SK-N-SH (cell line): ENCODE results near the gene FRAS1. TPM values are rescaled to one million over a fixed set of nuclear protein-coding genes. Genes with fewer than 3 reads are reported as not detected.

ENCODE experiments used
- CTCF ChIA-PET: fragments of 300-600, 350-600 bp; formaldehyde crosslinking; extraction: SDS; loops from one replicate; lab custom pipeline; 2021; lab: Yijun Ruan, JAX
- POLR2A ChIA-PET: fragments of 350-600 bp; sonication (Branson Sonifier 250); formaldehyde crosslinking; extraction: SDS; loops from one replicate; lab custom pipeline; 2020; ENCODE audit warnings: antibody characterized with exemption, inconsistent platforms; lab: Yijun Ruan, JAX
- DNase-seq: peaks from one replicate; pipeline ENCODE4 v3.0.0; 2012
- H2AFZ ChIP-seq: fragments of 200-600 bp; sonication (generic); 2 replicates; pipeline ENCODE4 v1.8.1; 2016; ENCODE audit warnings: antibody characterized with exemption, mild to moderate bottlenecking, low read depth
- H3F3A ChIP-seq: fragments of 200-600 bp; sonication (generic); replicated peaks from 2 replicates; pipeline ENCODE3; 2016; ENCODE audit warnings: antibody characterized with exemption, mild to moderate bottlenecking; ENCODE audit not compliant: insufficient read depth
- H3K27ac ChIP-seq, 2 experiments: fragments of 200-500 bp in 1 of 2; fragments of 200-600 bp in 1 of 2; sonication (Bioruptor generic) in 1 of 2; sonication (generic), shearing (Covaris generic) in 1 of 2; 2 replicates each; pipeline versions ENCODE4 v1.5.1 to v1.6.1; 2014 to 2016; ENCODE audit warnings: low read depth in 2 of 2, inconsistent platforms in 1 of 2, low read length in 1 of 2, mild to moderate bottlenecking in 1 of 2, mixed read lengths in 1 of 2
- H3K27me3 ChIP-seq: fragments of 200-600 bp; sonication (generic), shearing (Covaris generic); 2 replicates; pipeline ENCODE4 v1.6.1; 2016; ENCODE audit warnings: mixed run types; ENCODE audit not compliant: insufficient read depth
- H3K36me3 ChIP-seq, 2 experiments: fragments of 200-500 bp in 1 of 2; fragments of 200-600 bp in 1 of 2; sonication (Bioruptor generic) in 1 of 2; sonication (generic) in 1 of 2; replicated peaks in 1 of 2; 2 replicates each; pipeline versions ENCODE3 to v1.5.1; 2014 to 2016; ENCODE audit warnings: low read length in 1 of 2, mild to moderate bottlenecking in 1 of 2; ENCODE audit not compliant: insufficient read depth in 2 of 2, control insufficient read depth in 1 of 2
- H3K4me1 ChIP-seq, 2 experiments: fragments of 200-500 bp in 1 of 2; fragments of 200-600 bp in 1 of 2; sonication (Bioruptor generic) in 1 of 2; sonication (generic), shearing (Covaris generic) in 1 of 2; 2 replicates each; pipeline versions ENCODE4 v1.5.1 to v1.6.1; 2014 to 2016; ENCODE audit warnings: low read depth in 1 of 2, low read length in 1 of 2, mixed run types in 1 of 2; ENCODE audit not compliant: insufficient read depth in 2 of 2, control insufficient read depth in 1 of 2
- H3K4me2 ChIP-seq: fragments of 200-600 bp; sonication (generic), shearing (Covaris generic); 2 replicates; pipeline ENCODE4 v1.6.1; 2017; ENCODE audit warnings: mixed run types
- H3K4me3 ChIP-seq, 2 experiments: fragments of 200-500 bp in 1 of 2; fragments of 200-600 bp in 1 of 2; sonication (Bioruptor generic) in 1 of 2; sonication (generic), shearing (Covaris generic) in 1 of 2; 2 replicates each; pipeline versions ENCODE4 v1.5.1 to v1.8.1; 2014 to 2016; ENCODE audit warnings: low read depth in 2 of 2, inconsistent platforms in 1 of 2, low read length in 1 of 2, mild to moderate bottlenecking in 1 of 2, mixed read lengths in 1 of 2, moderate library complexity in 1 of 2
- H3K79me2 ChIP-seq: fragments of 200-600 bp; sonication (generic); 2 replicates; pipeline ENCODE4 v1.8.1; 2017; ENCODE audit warnings: mild to moderate bottlenecking; ENCODE audit not compliant: insufficient read depth
- H3K9ac ChIP-seq: fragments of 200-600 bp; sonication (generic); 2 replicates; pipeline ENCODE4 v1.6.1; 2017; ENCODE audit warnings: mixed run types
- H3K9me2 ChIP-seq: fragments of 200-600 bp; sonication (generic); 2 replicates; pipeline ENCODE4 v1.6.1; 2017; ENCODE audit warnings: mixed run types
- H3K9me3 ChIP-seq: fragments of 200-600 bp; sonication (generic); 2 replicates; pipeline ENCODE4 v1.6.1; 2017; ENCODE audit warnings: mixed run types, mild to moderate bottlenecking, moderate library complexity
- H4K20me1 ChIP-seq: fragments of 200-600 bp; sonication (generic); 2 replicates; pipeline ENCODE4 v1.6.1; 2017; ENCODE audit warnings: mild to moderate bottlenecking, mixed run types; ENCODE audit not compliant: insufficient read depth
- EP300 ChIP-seq, 2 experiments: IDR thresholded peaks; 2 replicates each; pipeline versions ENCODE4 v1.4.0 to v1.6.1; 2012; ENCODE audit warnings: borderline replicate concordance in 1 of 2, low read depth in 1 of 2, low read length in 1 of 2
- EZH2phosphoT487 ChIP-seq: fragments of 200-600 bp; sonication (generic); IDR thresholded peaks from 2 replicates; pipeline ENCODE4 v1.6.1; 2017; ENCODE audit warnings: low read depth, mixed run types, mild to moderate bottlenecking, antibody characterized with exemption, moderate library complexity, borderline replicate concordance
- FOSL2 ChIP-seq: IDR thresholded peaks from 2 replicates; pipeline ENCODE4 v1.4.0; 2012; ENCODE audit warnings: low read depth, mild to moderate bottlenecking, moderate library complexity, borderline replicate concordance
- FOXM1 ChIP-seq: IDR thresholded peaks from 2 replicates; pipeline ENCODE4 v1.4.0; 2012; ENCODE audit warnings: low read depth, mild to moderate bottlenecking
- JUND ChIP-seq: IDR thresholded peaks from 2 replicates; pipeline ENCODE4 v1.4.0; 2012
- MEF2A ChIP-seq: IDR thresholded peaks from 2 replicates; pipeline ENCODE4 v1.4.0; 2012; ENCODE audit warnings: low read depth, borderline replicate concordance
- NRF1 ChIP-seq: IDR thresholded peaks from 2 replicates; pipeline ENCODE4 v1.6.1; 2012; ENCODE audit warnings: low read depth, mild to moderate bottlenecking, low read length
- RFX5 ChIP-seq: IDR thresholded peaks from 2 replicates; pipeline ENCODE4 v1.6.1; 2012; ENCODE audit warnings: mild to moderate bottlenecking, improper control_type of control experiment, low read length
- SMC3 ChIP-seq: IDR thresholded peaks from 2 replicates; pipeline ENCODE4 v1.6.1; 2012; ENCODE audit warnings: low read depth, low read length, improper control_type of control experiment
- TAF1 ChIP-seq: IDR thresholded peaks from 2 replicates; pipeline ENCODE4 v1.6.1; 2012; ENCODE audit warnings: low read depth, mild to moderate bottlenecking, low read length, moderate library complexity, borderline replicate concordance
- YY1 ChIP-seq: IDR thresholded peaks from 2 replicates; pipeline ENCODE4 v1.4.0; 2012; ENCODE audit warnings: low read depth, mild to moderate bottlenecking
- WGBS: methylation state at CpG from one replicate; pipeline ENCODE4 v1.1.6; 2017; ENCODE audit warnings: low lambda C conversion rate; 5-methylcytosine and 5-hydroxymethylcytosine counted together
- polyA plus RNA-seq, 3 experiments: library from polyadenylated mRNA; depleted of rRNA; stranded (reverse); fragments of >200 nt; gene quantifications; 2 replicates each; pipeline ENCODE4 v1.2.3, GENCODE V29; 2012
- TF ChIP-seq, protein P1 (sequence below): IDR thresholded peaks from 2 replicates; pipeline ENCODE4 v1.6.1; 2012; ENCODE audit warnings: mild to moderate bottlenecking, low read depth, low read length, moderate library complexity
- TF ChIP-seq, protein P2 (sequence below): IDR thresholded peaks from 2 replicates; pipeline ENCODE4 v1.4.0; 2012; ENCODE audit warnings: low read depth, borderline replicate concordance
- TF ChIP-seq, protein P3 (sequence below): fragments of 150-350 bp; IDR thresholded peaks from 2 replicates; pipeline ENCODE4 v1.6.1; 2017; ENCODE audit warnings: antibody characterized with exemption, low read length, low read depth, borderline replicate concordance

Gene FRAS1
- polyA plus RNA-seq, 1 of the 3 experiments (the other 2 are of a cell fraction), result 8.3 TPM

DNA sequence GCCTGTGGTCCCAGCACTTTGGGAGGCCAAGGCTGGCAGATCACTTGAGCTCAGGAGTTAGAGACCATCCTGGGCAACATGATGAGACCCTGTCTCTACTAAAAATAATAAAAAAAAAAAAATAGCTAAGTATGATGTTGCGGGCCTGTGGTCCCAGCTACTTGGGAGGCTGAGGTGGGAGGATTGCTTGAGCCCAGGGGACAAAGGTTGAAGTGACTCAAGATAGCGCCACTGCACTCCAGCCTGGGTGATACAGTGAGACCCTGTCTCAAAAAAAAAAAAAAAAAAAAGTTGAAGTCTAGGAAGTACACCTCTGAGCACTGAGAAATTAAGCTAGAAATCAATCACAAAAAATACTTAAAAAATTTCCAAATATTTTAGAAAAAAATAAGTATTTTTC is 86.5 kb downstream of the FRAS1 start:
- Histone ChIP-seq H3K9me2 (no peaks in the 10 kb centered on the region), H3K27ac (no peak overlapping the region), H3K79me2 (no peaks in the 10 kb centered on the region), H3F3A (no peaks in the 10 kb centered on the region), H3K4me2 (no peak overlapping the region), H3K9ac (no peak overlapping the region), H3K36me3 (no peaks in the 10 kb centered on the region), H3K4me1 (no peaks in the 10 kb centered on the region), H3K4me3 (no peak overlapping the region), H3K9me3 (0 out of 2 replicates have a peak, but pooled peaks cover 5% of the 10 kb centered on the region), H2AFZ (no peak overlapping the region), H4K20me1 (no peaks in the 10 kb centered on the region), H3K27me3 (no peaks in the 10 kb centered on the region)
- CTCF ChIA-PET, result interaction anchor here (0.8 kb wide), 1 partner anchor 11 kb away, joined by 3 read pairs; no protein-coding TSS in a partner anchor
- 98% methylated on average over 2 of the region's 2 CpGs for WGBS
- POLR2A ChIA-PET, result interaction anchor here (0.6 kb wide), 1 partner anchor 23 kb away, joined by 3 read pairs; no protein-coding TSS in a partner anchor
- TF ChIP-seq YY1, result no peak
- TF ChIP-seq SMC3, result no peak
- TF ChIP-seq FOSL2, result no peak
- TF ChIP-seq EZH2phosphoT487, result no peak
- TF ChIP-seq, protein P1, sequence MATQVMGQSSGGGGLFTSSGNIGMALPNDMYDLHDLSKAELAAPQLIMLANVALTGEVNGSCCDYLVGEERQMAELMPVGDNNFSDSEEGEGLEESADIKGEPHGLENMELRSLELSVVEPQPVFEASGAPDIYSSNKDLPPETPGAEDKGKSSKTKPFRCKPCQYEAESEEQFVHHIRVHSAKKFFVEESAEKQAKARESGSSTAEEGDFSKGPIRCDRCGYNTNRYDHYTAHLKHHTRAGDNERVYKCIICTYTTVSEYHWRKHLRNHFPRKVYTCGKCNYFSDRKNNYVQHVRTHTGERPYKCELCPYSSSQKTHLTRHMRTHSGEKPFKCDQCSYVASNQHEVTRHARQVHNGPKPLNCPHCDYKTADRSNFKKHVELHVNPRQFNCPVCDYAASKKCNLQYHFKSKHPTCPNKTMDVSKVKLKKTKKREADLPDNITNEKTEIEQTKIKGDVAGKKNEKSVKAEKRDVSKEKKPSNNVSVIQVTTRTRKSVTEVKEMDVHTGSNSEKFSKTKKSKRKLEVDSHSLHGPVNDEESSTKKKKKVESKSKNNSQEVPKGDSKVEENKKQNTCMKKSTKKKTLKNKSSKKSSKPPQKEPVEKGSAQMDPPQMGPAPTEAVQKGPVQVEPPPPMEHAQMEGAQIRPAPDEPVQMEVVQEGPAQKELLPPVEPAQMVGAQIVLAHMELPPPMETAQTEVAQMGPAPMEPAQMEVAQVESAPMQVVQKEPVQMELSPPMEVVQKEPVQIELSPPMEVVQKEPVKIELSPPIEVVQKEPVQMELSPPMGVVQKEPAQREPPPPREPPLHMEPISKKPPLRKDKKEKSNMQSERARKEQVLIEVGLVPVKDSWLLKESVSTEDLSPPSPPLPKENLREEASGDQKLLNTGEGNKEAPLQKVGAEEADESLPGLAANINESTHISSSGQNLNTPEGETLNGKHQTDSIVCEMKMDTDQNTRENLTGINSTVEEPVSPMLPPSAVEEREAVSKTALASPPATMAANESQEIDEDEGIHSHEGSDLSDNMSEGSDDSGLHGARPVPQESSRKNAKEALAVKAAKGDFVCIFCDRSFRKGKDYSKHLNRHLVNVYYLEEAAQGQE, result no peak
- TF ChIP-seq TAF1, result no peak
- no peak for TF ChIP-seq NRF1
- no peak for TF ChIP-seq JUND
- TF ChIP-seq RFX5, result no peak
- no peak for TF ChIP-seq EP300 (IDR thresholded peaks at IDR 0.05; ENCODE audit: borderline replicate concordance in 1 of 2, low read depth in 1 of 2, low read length in 1 of 2)
- TF ChIP-seq, protein P2, sequence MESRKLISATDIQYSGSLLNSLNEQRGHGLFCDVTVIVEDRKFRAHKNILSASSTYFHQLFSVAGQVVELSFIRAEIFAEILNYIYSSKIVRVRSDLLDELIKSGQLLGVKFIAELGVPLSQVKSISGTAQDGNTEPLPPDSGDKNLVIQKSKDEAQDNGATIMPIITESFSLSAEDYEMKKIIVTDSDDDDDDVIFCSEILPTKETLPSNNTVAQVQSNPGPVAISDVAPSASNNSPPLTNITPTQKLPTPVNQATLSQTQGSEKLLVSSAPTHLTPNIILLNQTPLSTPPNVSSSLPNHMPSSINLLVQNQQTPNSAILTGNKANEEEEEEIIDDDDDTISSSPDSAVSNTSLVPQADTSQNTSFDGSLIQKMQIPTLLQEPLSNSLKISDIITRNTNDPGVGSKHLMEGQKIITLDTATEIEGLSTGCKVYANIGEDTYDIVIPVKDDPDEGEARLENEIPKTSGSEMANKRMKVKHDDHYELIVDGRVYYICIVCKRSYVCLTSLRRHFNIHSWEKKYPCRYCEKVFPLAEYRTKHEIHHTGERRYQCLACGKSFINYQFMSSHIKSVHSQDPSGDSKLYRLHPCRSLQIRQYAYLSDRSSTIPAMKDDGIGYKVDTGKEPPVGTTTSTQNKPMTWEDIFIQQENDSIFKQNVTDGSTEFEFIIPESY, result no peak
- TF ChIP-seq MEF2A, result no peak
- TF ChIP-seq, protein P3, sequence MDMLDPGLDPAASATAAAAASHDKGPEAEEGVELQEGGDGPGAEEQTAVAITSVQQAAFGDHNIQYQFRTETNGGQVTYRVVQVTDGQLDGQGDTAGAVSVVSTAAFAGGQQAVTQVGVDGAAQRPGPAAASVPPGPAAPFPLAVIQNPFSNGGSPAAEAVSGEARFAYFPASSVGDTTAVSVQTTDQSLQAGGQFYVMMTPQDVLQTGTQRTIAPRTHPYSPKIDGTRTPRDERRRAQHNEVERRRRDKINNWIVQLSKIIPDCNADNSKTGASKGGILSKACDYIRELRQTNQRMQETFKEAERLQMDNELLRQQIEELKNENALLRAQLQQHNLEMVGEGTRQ, result no peak
- TF ChIP-seq FOXM1, result no peak
- no peak for DNase-seq
